ENCODE data around the gene CROCC2. TPM values are rescaled to one million over a fixed set of nuclear protein-coding genes. Genes with fewer than 3 reads are reported as not detected.

CROCC2 gene
- polyA plus RNA-seq, 1 experiment, result not detected

- DNase-seq (ENCODE audit: low read depth, low spot score), result no peak
- H3K4me3 ChIP-seq (ENCODE audit: low read depth, low read length), result no peak overlapping the region
- ChIA-PET CTCF (no interaction called here), POLR2A (interaction anchor here (0.6 kb wide), 1 partner anchor 543 kb away, joined by 4 read pairs; no protein-coding TSS in a partner anchor)
- H3K27me3 ChIP-seq (ENCODE audit: control insufficient read depth, insufficient read depth, low read length), result peaks cover 10% of the 10 kb centered on the region
- no peaks in the 10 kb centered on the region for H3K9me3 ChIP-seq (ENCODE audit: control insufficient read depth, insufficient read depth, low read length)
- TF ChIP-seq, protein P1, sequence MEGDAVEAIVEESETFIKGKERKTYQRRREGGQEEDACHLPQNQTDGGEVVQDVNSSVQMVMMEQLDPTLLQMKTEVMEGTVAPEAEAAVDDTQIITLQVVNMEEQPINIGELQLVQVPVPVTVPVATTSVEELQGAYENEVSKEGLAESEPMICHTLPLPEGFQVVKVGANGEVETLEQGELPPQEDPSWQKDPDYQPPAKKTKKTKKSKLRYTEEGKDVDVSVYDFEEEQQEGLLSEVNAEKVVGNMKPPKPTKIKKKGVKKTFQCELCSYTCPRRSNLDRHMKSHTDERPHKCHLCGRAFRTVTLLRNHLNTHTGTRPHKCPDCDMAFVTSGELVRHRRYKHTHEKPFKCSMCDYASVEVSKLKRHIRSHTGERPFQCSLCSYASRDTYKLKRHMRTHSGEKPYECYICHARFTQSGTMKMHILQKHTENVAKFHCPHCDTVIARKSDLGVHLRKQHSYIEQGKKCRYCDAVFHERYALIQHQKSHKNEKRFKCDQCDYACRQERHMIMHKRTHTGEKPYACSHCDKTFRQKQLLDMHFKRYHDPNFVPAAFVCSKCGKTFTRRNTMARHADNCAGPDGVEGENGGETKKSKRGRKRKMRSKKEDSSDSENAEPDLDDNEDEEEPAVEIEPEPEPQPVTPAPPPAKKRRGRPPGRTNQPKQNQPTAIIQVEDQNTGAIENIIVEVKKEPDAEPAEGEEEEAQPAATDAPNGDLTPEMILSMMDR (IDR thresholded peaks at IDR 0.05; ENCODE audit: low read depth, low read length), result no peak
- no peak overlapping the region for H3K27ac ChIP-seq (ENCODE audit: low read depth, low read length)
Measured at GRCh38 chr2:240963065-240963867, 57.1 kb downstream of the CROCC2 start.

DNA sequence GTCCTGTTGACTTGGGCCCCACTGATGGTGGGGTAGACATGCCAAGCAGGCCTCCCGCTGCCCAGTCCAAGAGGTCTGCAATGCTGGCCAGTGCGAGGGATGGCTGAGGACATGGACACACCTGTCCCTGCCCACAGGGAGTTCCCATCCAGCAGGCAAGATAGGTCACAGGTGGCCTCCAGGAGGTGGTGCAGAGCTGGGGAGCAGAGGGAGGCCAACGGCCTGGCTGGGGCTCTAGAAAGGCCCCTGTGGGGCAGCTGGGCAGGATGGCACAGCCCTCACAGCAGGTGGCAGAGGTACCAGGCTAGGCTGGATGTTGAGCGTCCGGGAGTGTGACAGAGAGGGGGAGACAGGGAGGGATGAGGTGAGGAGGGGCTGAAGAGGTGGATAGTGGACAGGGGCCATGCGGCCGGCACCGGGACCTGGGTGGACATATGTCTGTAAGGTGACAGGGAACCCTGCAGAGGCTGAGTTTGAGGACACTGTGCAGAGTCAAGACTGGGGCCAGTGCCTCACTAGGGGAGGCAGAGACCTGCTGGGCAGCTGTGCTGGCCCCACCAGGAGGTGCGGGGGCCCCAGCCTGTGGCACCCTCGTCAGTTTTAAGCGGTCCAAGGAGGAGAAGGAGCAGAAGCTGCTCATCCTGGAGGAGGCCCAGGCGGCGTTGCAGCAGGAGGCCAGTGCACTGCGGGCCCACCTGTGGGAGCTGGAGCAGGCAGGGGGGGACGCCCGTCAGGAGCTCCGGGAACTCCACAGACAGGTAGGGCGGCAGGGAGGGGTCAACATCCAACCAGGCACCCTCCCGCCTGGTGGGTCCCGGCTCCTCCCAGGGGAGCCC, 58.0 kb downstream of the CROCC2 start:
- no peak overlapping the region for H3K27ac ChIP-seq (ENCODE audit: low read depth, low read length)
- H3K9me3 ChIP-seq (ENCODE audit: control insufficient read depth, insufficient read depth, low read length), result no peaks in the 10 kb centered on the region; the same call in 1 of the 2 replicates
- no peak for DNase-seq (ENCODE audit: low read depth, low spot score)
- H3K27me3 ChIP-seq (ENCODE audit: control insufficient read depth, insufficient read depth, low read length), result peaks cover 10% of the 10 kb centered on the region
- POLR2A ChIA-PET, result interaction anchor here (0.6 kb wide), 1 partner anchor 542 kb away, joined by 4 read pairs; no protein-coding TSS in a partner anchor
- H3K4me3 ChIP-seq (ENCODE audit: low read depth, low read length), result no peak overlapping the region
- TF ChIP-seq, protein P1 (IDR thresholded peaks at IDR 0.05; ENCODE audit: low read depth, low read length), result no peak
- CTCF ChIA-PET, result no interaction called here

DNA sequence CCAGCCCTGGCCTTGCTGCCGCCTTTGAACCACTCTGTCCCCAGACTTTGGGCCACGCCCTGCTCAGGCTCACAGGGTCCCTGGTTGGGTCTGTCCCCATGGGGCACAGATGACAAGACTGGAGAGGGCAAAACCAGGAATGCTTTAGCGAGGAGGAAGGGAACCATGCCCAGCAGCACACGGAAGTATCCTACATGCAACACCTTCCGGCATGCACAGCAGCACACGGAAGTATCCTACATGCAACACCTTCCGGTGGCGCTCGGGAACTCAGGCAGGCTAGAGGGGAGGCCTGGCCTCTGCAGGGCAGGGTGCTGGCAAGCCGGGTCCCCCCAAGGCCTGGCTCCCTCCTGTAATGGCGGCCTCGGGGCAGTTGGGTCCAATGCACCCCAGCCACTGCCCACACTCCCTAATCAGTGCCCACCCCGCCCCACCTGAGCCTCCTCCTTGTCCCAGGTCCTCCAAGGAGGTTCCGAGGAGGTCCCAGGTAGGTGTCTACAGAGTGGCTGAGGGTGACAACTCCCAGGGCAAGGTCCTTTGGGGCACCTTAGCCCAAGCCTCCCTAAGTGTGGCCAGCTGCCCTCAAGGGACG, 58.7 kb downstream of the CROCC2 start:
- ChIA-PET CTCF (no interaction called here), POLR2A (no interaction called here)
- Histone ChIP-seq H3K9me3 (ENCODE audit: control insufficient read depth, insufficient read depth, low read length) (no peaks in the 10 kb centered on the region; the same call in 1 of the 2 replicates), H3K27ac (ENCODE audit: low read depth, low read length) (no peak overlapping the region), H3K27me3 (ENCODE audit: control insufficient read depth, insufficient read depth, low read length) (peaks cover 5% of the 10 kb centered on the region), H3K4me3 (ENCODE audit: low read depth, low read length) (no peak overlapping the region)
- TF ChIP-seq, protein P1 (IDR thresholded peaks at IDR 0.05; ENCODE audit: low read depth, low read length), result no peak
- DNase-seq (ENCODE audit: low read depth, low spot score), result no peak

GRCh38 chr2:240965296-240965904, 59.3 kb downstream of the CROCC2 start:
- CTCF ChIA-PET, result interaction anchor here (0.9 kb wide), 1 partner anchor 18 kb away, joined by 3 read pairs; no protein-coding TSS in a partner anchor
- POLR2A ChIA-PET, result no interaction called here
- TF ChIP-seq, protein P1 (IDR thresholded peaks at IDR 0.05; ENCODE audit: low read depth, low read length), result no peak
- H3K4me3 ChIP-seq (ENCODE audit: low read depth, low read length), result no peak overlapping the region
- H3K9me3 ChIP-seq (ENCODE audit: control insufficient read depth, insufficient read depth, low read length), result peaks cover 2% of the 10 kb centered on the region
- no peak for DNase-seq (ENCODE audit: low read depth, low spot score)
- peaks cover 4% of the 10 kb centered on the region for H3K27me3 ChIP-seq (ENCODE audit: control insufficient read depth, insufficient read depth, low read length)
- H3K27ac ChIP-seq (ENCODE audit: low read depth, low read length), result no peak overlapping the region

Measured in AG04450 (cell line).